ENCODE data around the gene ARHGDIA.
"Not testable (repeated sequence)": the region's sequence is repeated elsewhere in the genome, so short reads cannot be mapped to it uniquely, and the experiment has no call there.

The ARHGDIA gene

DNA sequence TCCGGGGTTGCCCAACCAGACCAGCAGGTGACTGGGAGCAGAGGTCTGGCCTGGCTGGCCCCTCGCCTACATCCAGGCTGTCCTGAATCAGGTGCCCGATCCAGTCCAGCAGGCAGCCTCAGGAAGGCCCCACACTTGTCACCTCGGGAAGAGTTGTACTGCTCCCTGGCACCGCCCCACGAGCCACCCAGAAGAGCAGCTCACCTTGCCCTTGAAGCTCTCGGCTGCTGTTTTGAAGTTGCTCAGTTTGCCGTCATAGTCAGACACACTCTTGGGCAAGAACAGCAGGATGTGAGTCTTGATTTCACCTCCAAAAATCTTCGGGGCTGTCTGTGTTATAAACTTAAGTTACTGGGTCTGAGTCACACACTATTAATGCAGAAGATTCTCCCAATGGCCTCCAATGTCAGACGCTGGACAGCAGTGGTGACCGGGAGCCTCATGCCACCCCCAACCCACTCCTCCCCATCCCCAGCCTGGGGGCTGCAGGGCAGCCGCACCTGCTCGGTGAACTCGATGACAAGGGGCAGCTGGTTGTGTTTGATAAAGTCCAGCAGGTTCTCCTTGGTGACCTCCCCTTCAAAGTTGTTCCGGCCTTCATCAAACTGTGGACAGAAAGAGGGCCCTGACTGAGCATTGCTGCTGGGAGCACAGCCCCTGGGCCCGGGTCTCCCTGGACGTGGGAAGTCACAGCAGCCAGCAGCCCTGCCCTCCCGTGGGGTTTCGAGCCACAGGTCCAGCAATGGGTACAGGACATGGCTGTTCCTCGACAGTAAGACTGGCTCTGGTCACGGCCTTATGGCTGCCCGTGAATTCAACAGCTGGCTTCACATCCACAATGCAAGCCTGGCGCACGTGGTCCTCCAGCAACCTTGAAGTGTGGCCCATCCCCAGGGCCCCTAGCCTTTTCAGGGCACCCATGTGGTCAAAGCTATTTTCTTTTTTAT lies 24.1 kb downstream of the ARHGDIA start:
- no peak for FAIRE-seq
- no peak for DNase-seq (ENCODE audit: extremely low spot score, insufficient read length, low read depth)

DNA sequence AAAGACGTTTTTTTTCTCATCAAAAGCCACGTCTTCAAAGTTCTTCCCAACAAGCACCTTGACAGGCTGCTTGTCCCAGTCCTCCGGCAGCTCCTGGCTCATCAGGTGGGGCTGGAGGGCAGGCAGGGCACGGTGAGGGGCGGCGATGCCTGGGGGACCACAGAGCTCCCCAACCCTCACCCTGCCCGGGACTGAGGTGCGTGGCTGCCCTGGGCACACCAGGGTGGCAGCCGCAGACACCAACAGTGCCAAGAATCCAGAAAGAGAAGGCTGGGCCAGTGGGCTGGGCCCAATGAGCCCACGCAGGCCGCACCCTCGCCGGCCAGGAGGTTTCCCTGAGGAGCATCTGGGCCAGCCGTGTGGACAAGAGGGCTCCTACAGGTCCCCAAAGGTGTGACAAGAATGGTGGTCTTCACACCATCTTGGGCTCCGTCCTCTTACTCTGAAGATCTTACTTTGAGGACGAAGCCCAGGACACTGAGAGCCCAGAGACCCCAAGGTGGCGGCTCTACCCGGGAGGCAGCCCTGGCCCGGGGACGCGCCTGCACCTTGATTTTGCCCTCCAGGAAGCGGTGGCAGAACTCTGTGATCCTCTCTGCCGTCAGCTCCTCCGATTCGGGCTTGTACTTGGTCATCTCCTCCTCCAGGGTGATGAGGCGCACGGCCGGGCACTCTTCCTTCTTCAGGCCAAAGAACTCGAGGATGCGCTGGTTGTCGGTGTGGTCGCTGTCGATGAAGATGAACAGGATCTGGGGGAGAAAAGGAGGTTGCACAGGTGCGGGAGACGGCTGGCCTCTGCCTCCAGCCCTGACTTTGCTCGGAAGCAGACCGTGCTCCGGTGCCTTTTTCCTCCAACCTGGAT lies 25.0 kb downstream of the ARHGDIA start:
- FAIRE-seq, result no peak

DNA sequence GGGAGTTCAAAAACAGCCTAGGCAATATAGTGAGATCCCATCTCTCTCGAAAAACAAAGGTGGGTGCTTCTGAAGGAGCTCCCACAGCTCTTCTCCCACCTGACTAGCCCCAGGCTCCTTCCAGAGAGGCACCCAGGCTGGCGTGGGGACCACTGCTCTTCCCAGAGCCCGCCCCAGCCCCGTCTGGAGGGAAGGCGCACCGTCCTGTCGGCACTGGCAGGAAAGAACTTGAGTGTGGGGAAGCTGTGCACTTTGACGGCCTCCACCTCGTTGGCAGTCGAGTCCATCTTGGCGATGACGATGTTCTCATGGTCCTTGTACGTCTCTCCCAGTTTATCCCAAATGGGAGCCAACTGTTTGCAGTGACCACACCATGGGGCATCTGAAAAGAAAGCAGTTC lies 25.8 kb downstream of the ARHGDIA start:
- DNase-seq (ENCODE audit: extremely low spot score, insufficient read length, low read depth), result no peak
- FAIRE-seq, result no peak

More for the DNA sequence above, 25.0 kb downstream of the ARHGDIA start:
- DNase-seq (ENCODE audit: extremely low spot score, insufficient read length, low read depth), result no peak

- DNase-seq (ENCODE audit: extremely low spot score, insufficient read length, low read depth) (no peak), FAIRE-seq (no peak)
Observed at GRCh38 chr17:81844887-81845286, 26.2 kb downstream of the ARHGDIA start.

DNA sequence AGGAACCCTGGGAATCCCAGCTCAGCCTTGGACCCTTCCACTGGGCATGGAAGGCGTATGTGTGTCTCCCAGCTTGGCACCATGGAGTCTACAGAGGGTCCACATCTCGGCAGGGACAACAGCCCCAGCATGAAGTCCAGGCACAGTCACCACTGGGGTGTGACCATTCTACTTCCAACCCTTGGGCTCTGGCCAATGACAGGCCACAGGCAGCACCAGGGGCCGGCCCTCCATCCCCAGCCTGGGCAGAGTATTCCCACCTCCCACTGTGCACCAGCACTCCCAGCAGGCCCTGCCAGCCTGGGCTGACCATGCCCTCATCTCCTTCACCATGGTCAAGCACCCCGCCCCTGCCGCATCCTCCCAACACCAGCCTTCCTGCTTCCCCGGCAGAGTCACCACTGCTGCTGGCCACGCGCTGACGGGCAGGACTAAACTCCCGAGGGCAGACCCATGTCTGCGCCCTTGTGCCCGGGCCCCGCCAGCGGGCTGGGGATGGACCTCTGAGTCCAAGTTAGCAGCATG lies 26.7 kb downstream of the ARHGDIA start:
- no peak for DNase-seq (ENCODE audit: extremely low spot score, insufficient read length, low read depth)
- FAIRE-seq, result no peak

GRCh38 chr17:81843713-81844326 lies 27.3 kb downstream of the ARHGDIA start:
- no peak for DNase-seq (ENCODE audit: extremely low spot score, insufficient read length, low read depth)
- no peak for FAIRE-seq

GRCh38 chr17:81842725-81843504 lies 28.2 kb downstream of the ARHGDIA start:
- no peak for FAIRE-seq
- no peak for DNase-seq (ENCODE audit: extremely low spot score, insufficient read length, low read depth)

DNA sequence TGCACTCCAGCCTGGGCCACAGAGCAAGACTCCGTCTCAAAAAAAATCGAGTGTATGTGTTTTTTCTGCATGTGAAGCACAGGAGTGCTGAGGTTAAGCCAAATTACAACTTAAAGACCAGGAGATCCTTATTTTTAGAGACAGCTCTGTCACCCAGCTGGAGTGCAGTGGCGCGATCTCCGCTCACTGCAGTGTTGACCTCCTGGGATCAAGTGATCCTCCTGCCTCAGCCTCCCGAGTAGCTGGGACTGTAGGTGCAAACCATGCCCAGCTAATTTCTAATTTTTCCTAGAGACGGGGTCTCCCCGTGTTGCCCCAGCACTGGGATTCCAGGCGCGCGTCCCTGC lies 28.8 kb downstream of the ARHGDIA start:
- DNase-seq (ENCODE audit: extremely low spot score, insufficient read length, low read depth), result no peak
- no peak for FAIRE-seq

DNA sequence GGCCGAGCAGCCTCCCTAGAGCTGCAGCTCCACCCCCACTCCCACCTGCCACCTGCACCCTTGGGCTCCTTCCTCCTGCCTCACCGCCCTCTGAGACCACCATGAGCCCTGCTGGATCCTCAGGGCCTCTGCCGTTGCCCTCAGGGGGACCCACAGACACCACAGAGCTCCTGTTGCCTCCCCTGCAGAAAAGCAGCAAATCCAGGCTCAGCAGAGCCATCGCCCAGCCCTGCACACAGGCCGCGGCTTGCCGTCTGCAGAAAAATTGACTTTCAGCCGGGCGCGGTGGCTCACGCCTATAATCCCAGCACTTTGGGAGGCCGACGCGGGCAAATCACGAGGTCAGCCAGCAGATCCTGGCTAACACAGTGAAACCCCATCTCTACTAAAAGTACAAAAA lies 29.3 kb downstream of the ARHGDIA start:
- FAIRE-seq (no peak), DNase-seq (ENCODE audit: extremely low spot score, insufficient read length, low read depth) (no peak)

GRCh38 chr17:81840826-81841778 lies 30.0 kb downstream of the ARHGDIA start:
- FAIRE-seq (no peak), DNase-seq (ENCODE audit: extremely low spot score, insufficient read length, low read depth) (no peak)

DNA sequence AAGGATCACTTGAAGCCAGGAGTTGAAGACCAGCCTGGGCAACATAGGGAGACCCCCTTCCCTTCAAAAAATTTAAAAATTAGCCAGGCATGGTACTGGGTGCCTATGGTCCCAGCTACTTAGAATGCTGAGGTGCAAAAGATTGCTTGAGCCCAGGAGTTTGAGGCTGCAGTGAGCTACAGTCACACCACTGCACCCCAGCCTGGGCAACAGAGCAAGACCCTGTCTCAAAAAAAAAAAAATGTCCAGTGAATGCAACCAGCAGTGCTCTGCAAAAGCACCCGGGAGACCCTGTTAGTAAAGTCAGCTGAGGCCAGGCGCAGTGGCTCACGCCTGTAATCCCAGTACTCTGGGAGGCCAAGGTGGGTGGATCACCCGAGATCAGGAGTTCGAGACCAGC lies 31.1 kb downstream of the ARHGDIA start:
- not testable (repeated sequence) for DNase-seq (ENCODE audit: extremely low spot score, insufficient read length, low read depth); FAIRE-seq

GRCh38 chr17:81839301-81839700 lies 31.8 kb downstream of the ARHGDIA start:
- FAIRE-seq (no peak), DNase-seq (ENCODE audit: extremely low spot score, insufficient read length, low read depth) (no peak)

- DNase-seq (ENCODE audit: extremely low spot score, insufficient read length, low read depth), result no peak
Observed at GRCh38 chr17:81838753-81839255, 32.3 kb downstream of the ARHGDIA start.

GRCh38 chr17:81837641-81838040 lies 33.5 kb downstream of the ARHGDIA start:
- no peak for FAIRE-seq
- DNase-seq (ENCODE audit: extremely low spot score, insufficient read length, low read depth), result no peak

More at GRCh38 chr17:81838753-81839255, 32.3 kb downstream of the ARHGDIA start:
- no peak for FAIRE-seq

DNA sequence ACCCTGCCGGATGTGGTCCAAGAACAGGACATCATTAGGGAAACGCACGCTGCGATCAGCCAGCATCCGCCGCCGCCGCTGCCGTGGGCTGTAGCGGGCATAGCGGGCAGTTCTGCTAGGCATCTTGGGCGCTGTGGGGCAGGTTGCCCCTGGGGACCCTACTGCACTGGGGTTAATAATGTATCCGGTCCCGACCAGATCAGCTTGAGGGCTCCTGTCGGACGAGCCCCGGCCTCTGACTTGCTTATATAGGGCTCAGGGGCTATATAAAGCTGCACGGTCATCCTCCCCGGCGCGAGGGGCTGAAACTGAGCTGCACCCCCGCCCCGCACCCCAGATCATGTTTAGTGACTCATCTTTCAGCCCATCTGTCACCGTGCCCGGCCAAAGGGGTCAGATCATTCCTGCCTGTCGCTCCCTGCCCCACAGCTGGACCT lies 36.3 kb downstream of the ARHGDIA start, which contains the start of gene PPP1R27:
TSS of gene PPP1R27 (minus strand) at position 220 of the 437 bp plus-strand sequence. CDS start at position 123, 97 bp downstream.
- DNase-seq (ENCODE audit: extremely low spot score, insufficient read length, low read depth) (no peak), FAIRE-seq (no peak)

- FAIRE-seq (no peak), DNase-seq (ENCODE audit: extremely low spot score, insufficient read length, low read depth) (no peak)
Observed at GRCh38 chr17:81833921-81834830, 37.0 kb downstream of the ARHGDIA start.
